Measurements from ENCODE around the gene THUMPD1. TPM values are rescaled to one million over a fixed set of nuclear protein-coding genes. Genes with fewer than 3 reads are reported as not detected.

THUMPD1 gene
- total and polyA plus RNA-seq, 2 donors (not counting 3 experiments of a cell fraction or from before 2014, with no cell fraction given) = 27.9 to 29.0 TPM

DNA sequence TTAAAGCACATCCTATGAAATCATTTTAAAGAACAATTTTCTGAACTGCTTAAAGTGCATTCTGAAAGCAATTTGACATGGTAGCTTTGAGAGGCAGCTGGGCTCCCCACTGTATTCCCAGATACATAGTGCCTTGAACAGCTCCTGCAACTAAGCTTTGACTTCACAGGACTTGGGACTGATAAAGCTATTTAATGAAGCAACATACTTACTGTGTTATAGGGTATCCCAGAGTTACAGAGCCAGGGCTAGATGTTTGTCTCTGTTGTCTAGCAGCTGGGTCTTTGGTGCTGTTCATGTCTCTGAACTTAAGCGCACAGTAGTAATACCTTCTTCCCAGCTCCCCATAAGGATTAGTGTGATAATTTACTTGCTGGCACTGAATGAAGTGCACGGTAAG, 45.0 kb downstream of the THUMPD1 start:
- intact Hi-C loops (cut with micrococcal nuclease) = no loop called here
- no TSS peak for BruUV-seq (replicated peaks)
- CTCF ChIA-PET = no interaction called here

DNA sequence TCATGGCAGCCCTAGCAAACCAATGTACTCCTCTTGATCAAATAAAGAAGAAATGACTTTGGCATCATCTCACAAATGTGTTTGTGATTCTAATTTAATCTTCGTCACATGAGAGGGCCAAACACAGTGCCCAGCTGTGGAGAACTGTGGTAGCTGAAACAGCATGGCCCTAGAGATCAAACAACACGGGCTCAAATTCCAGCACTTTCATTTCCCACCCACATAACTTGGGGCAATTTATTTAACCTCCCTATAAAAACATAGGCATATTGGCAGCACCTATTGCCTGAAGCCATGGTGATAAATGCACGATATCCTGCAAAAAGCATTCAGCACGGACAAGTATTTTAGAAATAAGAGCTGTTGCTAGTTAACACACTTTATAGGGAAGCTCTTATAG, 46.6 kb downstream of the THUMPD1 start:
- dilution Hi-C loops (cut with MboI; ENCODE audit: extremely low pct_ligation_motif_present, low sequenced_read_pairs) = no loop called here
- Histone ChIP-seq H3K79me2 (ENCODE audit: control insufficient read depth, insufficient read depth, low read length) (no peaks in the 10 kb centered on the region), H3K4me2 (ENCODE audit: insufficient read depth, low read length) (no peak overlapping the region), H3K9me3 (replicated peaks; ENCODE audit: control insufficient read depth, insufficient read depth, low read length) (no peaks in the 10 kb centered on the region), H3K9ac (replicated peaks; ENCODE audit: extremely low read depth, insufficient read depth, low read length) (no peak overlapping the region), H3K27me3 (ENCODE audit: control insufficient read depth in 2 of 2, insufficient read depth in 2 of 2, low read length in 2 of 2) (peaks cover 0 to 3% of the 10 kb centered on the region in 2 experiments), H4K20me1 (replicated peaks; ENCODE audit: control insufficient read depth, extremely low read depth, insufficient read depth, low read length) (no peaks in the 10 kb centered on the region), H3K9me1 (replicated peaks; ENCODE audit: control insufficient read depth, extremely low read depth, insufficient read depth, low read length) (no peaks in the 10 kb centered on the region), H2AFZ (ENCODE audit: low read depth, low read length) (no peak overlapping the region), H3K4me1 (ENCODE audit: control insufficient read depth, extremely low read depth, insufficient read depth, low read length) (no peaks in the 10 kb centered on the region), H3K27ac (ENCODE audit: insufficient read depth, low read depth, low read length) (no peak overlapping the region), H3K36me3 (ENCODE audit: control insufficient read depth in 2 of 2, extremely low read depth in 1 of 2, insufficient read depth in 2 of 2, low read length in 2 of 2) (no peaks in the 10 kb centered on the region), H3K4me3 (replicated peaks in 1 of 3; ENCODE audit: insufficient read depth in 1 of 3, low read depth in 1 of 3, low read length in 3 of 3) (no peak overlapping the region)
- FAIRE-seq (no peak), DNase-seq (ENCODE audit: low read depth, low spot score) (no peak)
- intact Hi-C loops (cut with micrococcal nuclease) = no loop called here
- ChIA-PET CTCF (no interaction called here), POLR2A (no interaction called here)
- BruUV-seq (replicated peaks) = no TSS peak
- TF ChIP-seq GATA2 (IDR thresholded peaks at IDR 0.05; ENCODE audit: insufficient read depth, insufficient read length, low read depth, low read length) (no peak), MYC (IDR thresholded peaks at IDR 0.05; ENCODE audit: low read depth, low read length) (no peak), FOS (IDR thresholded peaks at IDR 0.05; ENCODE audit: borderline replicate concordance, insufficient read depth, low read length) (no peak), EZH2 (IDR thresholded peaks at IDR 0.05; ENCODE audit: borderline replicate concordance, low read depth, low read length, severe bottlenecking) (no peak), POLR2AphosphoS5 (IDR thresholded peaks at IDR 0.05; ENCODE audit: insufficient read depth, low read depth, low read length) (no peak), POLR2A (IDR thresholded peaks at IDR 0.05; ENCODE audit: low read depth, low read length) (no peak), JUN (IDR thresholded peaks at IDR 0.05; ENCODE audit: borderline replicate concordance, insufficient read depth, insufficient read length, low read depth) (no peak)
- TF ChIP-seq, protein P1, sequence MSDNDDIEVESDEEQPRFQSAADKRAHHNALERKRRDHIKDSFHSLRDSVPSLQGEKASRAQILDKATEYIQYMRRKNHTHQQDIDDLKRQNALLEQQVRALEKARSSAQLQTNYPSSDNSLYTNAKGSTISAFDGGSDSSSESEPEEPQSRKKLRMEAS (IDR thresholded peaks at IDR 0.05; ENCODE audit: insufficient read depth, insufficient read length) = no peak
- TF ChIP-seq, protein P2, sequence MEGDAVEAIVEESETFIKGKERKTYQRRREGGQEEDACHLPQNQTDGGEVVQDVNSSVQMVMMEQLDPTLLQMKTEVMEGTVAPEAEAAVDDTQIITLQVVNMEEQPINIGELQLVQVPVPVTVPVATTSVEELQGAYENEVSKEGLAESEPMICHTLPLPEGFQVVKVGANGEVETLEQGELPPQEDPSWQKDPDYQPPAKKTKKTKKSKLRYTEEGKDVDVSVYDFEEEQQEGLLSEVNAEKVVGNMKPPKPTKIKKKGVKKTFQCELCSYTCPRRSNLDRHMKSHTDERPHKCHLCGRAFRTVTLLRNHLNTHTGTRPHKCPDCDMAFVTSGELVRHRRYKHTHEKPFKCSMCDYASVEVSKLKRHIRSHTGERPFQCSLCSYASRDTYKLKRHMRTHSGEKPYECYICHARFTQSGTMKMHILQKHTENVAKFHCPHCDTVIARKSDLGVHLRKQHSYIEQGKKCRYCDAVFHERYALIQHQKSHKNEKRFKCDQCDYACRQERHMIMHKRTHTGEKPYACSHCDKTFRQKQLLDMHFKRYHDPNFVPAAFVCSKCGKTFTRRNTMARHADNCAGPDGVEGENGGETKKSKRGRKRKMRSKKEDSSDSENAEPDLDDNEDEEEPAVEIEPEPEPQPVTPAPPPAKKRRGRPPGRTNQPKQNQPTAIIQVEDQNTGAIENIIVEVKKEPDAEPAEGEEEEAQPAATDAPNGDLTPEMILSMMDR (IDR thresholded peaks at IDR 0.05; ENCODE audit: extremely low read depth in 1 of 2, insufficient read depth in 1 of 2, low read depth in 1 of 2, low read length in 2 of 2) = no peak

More for the DNA sequence above, 45.0 kb downstream of the THUMPD1 start:
- no peaks in the 10 kb centered on the region for H3K79me2 ChIP-seq (ENCODE audit: control insufficient read depth, insufficient read depth, low read length)
- H4K20me1 ChIP-seq (replicated peaks; ENCODE audit: control insufficient read depth, extremely low read depth, insufficient read depth, low read length) = no peaks in the 10 kb centered on the region
- H3K27ac ChIP-seq (ENCODE audit: insufficient read depth, low read depth, low read length) = no peak overlapping the region
- FAIRE-seq = no peak
- H3K27me3 ChIP-seq (ENCODE audit: control insufficient read depth in 2 of 2, insufficient read depth in 2 of 2, low read length in 2 of 2) = peaks cover 0 to 3% of the 10 kb centered on the region in 2 experiments
- H2AFZ ChIP-seq (ENCODE audit: low read depth, low read length) = no peak overlapping the region
- no peaks in the 10 kb centered on the region for H3K9me1 ChIP-seq (replicated peaks; ENCODE audit: control insufficient read depth, extremely low read depth, insufficient read depth, low read length)
- no peak for DNase-seq (ENCODE audit: low read depth, low spot score)
- no peak overlapping the region for H3K9ac ChIP-seq (replicated peaks; ENCODE audit: extremely low read depth, insufficient read depth, low read length)
- TF ChIP-seq MYC (IDR thresholded peaks at IDR 0.05; ENCODE audit: low read depth, low read length) (no peak), POLR2AphosphoS5 (IDR thresholded peaks at IDR 0.05; ENCODE audit: insufficient read depth, low read depth, low read length) (no peak), GATA2 (IDR thresholded peaks at IDR 0.05; ENCODE audit: insufficient read depth, insufficient read length, low read depth, low read length) (no peak), JUN (IDR thresholded peaks at IDR 0.05; ENCODE audit: borderline replicate concordance, insufficient read depth, insufficient read length, low read depth) (no peak)
- TF ChIP-seq, protein P2 (IDR thresholded peaks at IDR 0.05; ENCODE audit: extremely low read depth in 1 of 2, insufficient read depth in 1 of 2, low read depth in 1 of 2, low read length in 2 of 2) = no peak
- no peak overlapping the region for H3K4me2 ChIP-seq (ENCODE audit: insufficient read depth, low read length)
- no peaks in the 10 kb centered on the region for H3K9me3 ChIP-seq (replicated peaks; ENCODE audit: control insufficient read depth, insufficient read depth, low read length)
- POLR2A ChIA-PET = no interaction called here
- dilution Hi-C loops (cut with MboI; ENCODE audit: extremely low pct_ligation_motif_present, low sequenced_read_pairs) = no loop called here
- H3K36me3 ChIP-seq (ENCODE audit: control insufficient read depth in 2 of 2, extremely low read depth in 1 of 2, insufficient read depth in 2 of 2, low read length in 2 of 2) = no peaks in the 10 kb centered on the region
- no peaks in the 10 kb centered on the region for H3K4me1 ChIP-seq (ENCODE audit: control insufficient read depth, extremely low read depth, insufficient read depth, low read length)
- no peak overlapping the region for H3K4me3 ChIP-seq (replicated peaks in 1 of 3; ENCODE audit: insufficient read depth in 1 of 3, low read depth in 1 of 3, low read length in 3 of 3)

Data from endothelial cell of umbilical vein (primary cell).